Esophagus muscularis mucosa (tissue), 4 donors: ENCODE measurements around the gene PRLR.

ENCODE experiments used
- CTCF ChIP-seq, 3 experiments: fragments of 200-600 bp in 2 of 3; fragments of 450-650 bp in 1 of 3; sonication (generic) in 2 of 3; IDR thresholded peaks; one replicate each; pipeline ENCODE4 v1.5.1; 2017 to 2019; ENCODE audit warnings: antibody characterized with exemption in 3 of 3, mild to moderate bottlenecking in 2 of 3, moderate library complexity in 1 of 3
- EP300 ChIP-seq: sonication (generic); formaldehyde crosslinking; IDR thresholded peaks from one replicate; pipeline ENCODE4 v1.6.1; 2017; ENCODE audit warnings: antibody characterized with exemption
- POLR2A ChIP-seq: fragments of 450-650 bp; IDR thresholded peaks from one replicate; pipeline ENCODE4 v1.6.1; 2017; ENCODE audit warnings: antibody characterized with exemption, moderate library complexity, mild to moderate bottlenecking, low read depth
- POLR2AphosphoS5 ChIP-seq, 2 donors: sonication (generic); formaldehyde crosslinking; IDR thresholded peaks; one replicate each; pipeline ENCODE4 v1.6.1; 2017; ENCODE audit warnings: antibody characterized with exemption in 2 of 2

- TF ChIP-seq POLR2A (no peak), CTCF (IDR thresholded peaks at IDR 0.05) (peak in 2 of 3 experiments; percentile 19 to 35), POLR2AphosphoS5 (IDR thresholded peaks at IDR 0.05) (no peak), EP300 (no peak)
Measured at GRCh38 chr5:35202319-35203111, 27.8 kb downstream of the PRLR start.
